Dermis lymphatic vessel endothelial cell (primary cell): ENCODE data around the gene BRINP2. TPM values are rescaled to one million over a fixed set of nuclear protein-coding genes. Genes with fewer than 3 reads are reported as not detected.

Experiments
- total RNA-seq: library from RNA; depleted of rRNA; stranded (reverse); fragments of >200 nt; gene quantifications from 2 replicates; pipeline ENCODE4 v1.2.1, GENCODE V29; 2014

Gene BRINP2
- total RNA-seq, result not detected in 2 replicates

GRCh38 chr1:177170756-177171535 lies at the start of gene BRINP2:
Gene BRINP2 (plus strand): TSS chr1:177170958. CDS start chr1:177229877, 58,919 bp downstream.

GRCh38 chr1:177164380-177165068 lies 6.2 kb upstream of the BRINP2 start, which contains the start of gene ASTN1:
Gene ASTN1 (minus strand): TSS chr1:177164712. CDS start chr1:177164676, 36 bp downstream.

Other genes starting within 250 kb of the BRINP2 start
- gene ASTN1, start 6.2 kb upstream of the BRINP2 start, total RNA-seq, result not detected in 2 replicates